NT2/D1 (cell line): Measurements from ENCODE around the gene DMAC2.

Source experiments
- DNase-seq: peaks from one replicate; pipeline ENCODE4 v3.0.0-alpha.2; 2011; ENCODE audit warnings: low read depth, low spot score
- H3K27me3 ChIP-seq: 2 replicates; pipeline ENCODE4 v1.6.0; 2011; ENCODE audit warnings: mild to moderate bottlenecking; ENCODE audit not compliant: insufficient read length, insufficient read depth
- H3K36me3 ChIP-seq: 2 replicates; pipeline ENCODE4 v1.6.1; 2011; ENCODE audit warnings: mild to moderate bottlenecking, low read length, mixed read lengths; ENCODE audit not compliant: insufficient read depth, insufficient read length
- H3K4me1 ChIP-seq: 2 replicates; pipeline ENCODE4 v1.5.1; 2011; ENCODE audit not compliant: insufficient read depth, insufficient read length
- H3K4me3 ChIP-seq: 2 replicates; pipeline ENCODE4 v1.5.1; 2011; ENCODE audit warnings: low read depth; ENCODE audit not compliant: insufficient read length
- H3K9ac ChIP-seq: 2 replicates; pipeline ENCODE4 v1.6.0; 2011; ENCODE audit warnings: low read depth; ENCODE audit not compliant: insufficient read length
- H3K9me3 ChIP-seq: 2 replicates; pipeline ENCODE4 v1.5.1; 2011; ENCODE audit warnings: mild to moderate bottlenecking, low read length; ENCODE audit not compliant: insufficient read depth
- SUZ12 ChIP-seq: IDR thresholded peaks from 2 replicates; pipeline ENCODE4 v1.6.1; 2011; ENCODE audit not compliant: insufficient read length, insufficient read depth; ENCODE audit errors: extremely low read depth
- YY1 ChIP-seq: IDR thresholded peaks from 2 replicates; pipeline ENCODE4 v1.6.1; 2011; ENCODE audit not compliant: insufficient read length, insufficient read depth
- ZNF274 ChIP-seq: IDR thresholded peaks from 2 replicates; pipeline ENCODE4 v1.6.1; 2011; ENCODE audit warnings: mild to moderate bottlenecking, low read depth, low read length

DMAC2 gene

GRCh38 chr19:41402010-41402409, 37.7 kb downstream of the DMAC2 start:
- Histone ChIP-seq H3K9me3 (no peaks in the 10 kb centered on the region), H3K27me3 (no peaks in the 10 kb centered on the region), H3K4me3 (no peak overlapping the region), H3K36me3 (no peaks in the 10 kb centered on the region), H3K4me1 (peaks cover 8% of the 10 kb centered on the region), H3K9ac (no peak overlapping the region)
- no peak for TF ChIP-seq YY1
- TF ChIP-seq ZNF274 = no peak
- TF ChIP-seq SUZ12 = no peak
- no peak for DNase-seq

- no peaks in the 10 kb centered on the region for H3K27me3 ChIP-seq
Measured at GRCh38 chr19:41401483-41401882, 38.2 kb downstream of the DMAC2 start.

GRCh38 chr19:41399525-41399924, 40.2 kb downstream of the DMAC2 start:
- Histone ChIP-seq H3K4me1 (no peaks in the 10 kb centered on the region), H3K36me3 (peaks cover 8% of the 10 kb centered on the region), H3K27me3 (no peaks in the 10 kb centered on the region), H3K9ac (no peak overlapping the region), H3K4me3 (no peak overlapping the region), H3K9me3 (no peaks in the 10 kb centered on the region)
- no peak for DNase-seq
- no peak for TF ChIP-seq ZNF274
- no peak for TF ChIP-seq SUZ12
- TF ChIP-seq YY1 = no peak

More at GRCh38 chr19:41401483-41401882, 38.2 kb downstream of the DMAC2 start:
- TF ChIP-seq ZNF274 = no peak
- no peak for TF ChIP-seq YY1
- no peak for TF ChIP-seq SUZ12
- no peak for DNase-seq
- no peak overlapping the region for H3K4me3 ChIP-seq
- no peak overlapping the region for H3K9ac ChIP-seq
- H3K36me3 ChIP-seq = no peaks in the 10 kb centered on the region
- no peaks in the 10 kb centered on the region for H3K9me3 ChIP-seq
- peaks cover 8% of the 10 kb centered on the region for H3K4me1 ChIP-seq

GRCh38 chr19:41399091-41399490, 40.6 kb downstream of the DMAC2 start:
- no peak for DNase-seq
- Histone ChIP-seq H3K36me3 (peaks cover 8% of the 10 kb centered on the region), H3K9me3 (no peaks in the 10 kb centered on the region), H3K27me3 (no peaks in the 10 kb centered on the region), H3K4me3 (no peak overlapping the region), H3K9ac (no peak overlapping the region), H3K4me1 (no peaks in the 10 kb centered on the region)
- TF ChIP-seq ZNF274 (no peak), YY1 (no peak), SUZ12 (no peak)

- Histone ChIP-seq H3K36me3 (peaks cover 8% of the 10 kb centered on the region), H3K4me3 (peak overlapping the region; percentile 86), H3K9me3 (no peaks in the 10 kb centered on the region), H3K4me1 (no peaks in the 10 kb centered on the region), H3K9ac (peak overlapping the region; percentile 84), H3K27me3 (no peaks in the 10 kb centered on the region)
- no peak for DNase-seq
- TF ChIP-seq YY1 = no peak
- TF ChIP-seq SUZ12 = no peak
- TF ChIP-seq ZNF274 = no peak
Measured at GRCh38 chr19:41398598-41398997, 41.1 kb downstream of the DMAC2 start.

GRCh38 chr19:41398050-41398418, 41.7 kb downstream of the DMAC2 start:
- no peaks in the 10 kb centered on the region for H3K9me3 ChIP-seq
- peaks cover 8% of the 10 kb centered on the region for H3K36me3 ChIP-seq
- DNase-seq = no peak
- H3K4me3 ChIP-seq = peak overlapping the region; percentile 86
- H3K9ac ChIP-seq = peak overlapping the region; percentile 84
- TF ChIP-seq ZNF274 (no peak), SUZ12 (no peak), YY1 (no peak)
- no peaks in the 10 kb centered on the region for H3K27me3 ChIP-seq
- no peaks in the 10 kb centered on the region for H3K4me1 ChIP-seq

GRCh38 chr19:41397086-41398049, 42.3 kb downstream of the DMAC2 start, which contains the start of the genes BCKDHA and EXOSC5:
Gene BCKDHA, plus strand, starts transcription at chr19:41397818. Its CDS starts 10 bp downstream, at chr19:41397828.
Gene EXOSC5, minus strand, starts transcription at chr19:41397359. Its CDS starts 31 bp downstream, at chr19:41397328.
- DNase-seq = peak; percentile 97
- TF ChIP-seq ZNF274 (no peak), SUZ12 (no peak), YY1 (peak; percentile 64)

More at GRCh38 chr19:41397086-41398049, 42.3 kb downstream of the DMAC2 start, which contains the start of the genes BCKDHA and EXOSC5:
- Histone ChIP-seq H3K9ac (peak within 1 kb of the TSS; percentile 84), H3K4me1 (no peaks in the 10 kb centered on the region), H3K9me3 (no peaks in the 10 kb centered on the region), H3K4me3 (peak within 1 kb of the TSS; percentile 86), H3K27me3 (no peaks in the 10 kb centered on the region), H3K36me3 (peaks cover 13% of the 10 kb centered on the region)
